Common myeloid progenitor, CD34-positive (primary cell): ENCODE data around the gene CTXN1.

Experiments
- CTCF ChIA-PET: fragments of 350-600 bp; sonication (Branson Sonifier 250); formaldehyde crosslinking; loops from one replicate; lab custom pipeline; 2021; ENCODE audit warnings: antibody characterized with exemption; lab: Charles Lee
- POLR2A ChIA-PET: fragments of 350-600 bp; sonication (Branson Sonifier 250); formaldehyde crosslinking; loops from one replicate; lab custom pipeline; 2021; ENCODE audit warnings: antibody characterized with exemption; lab: Charles Lee
- DNase-seq, 3 donors: peaks; one replicate each; pipeline versions ENCODE4 v3.0.0 to v3.0.0-alpha.2; 2013
- H3K27ac ChIP-seq, 2 experiments: 1 replicate in 1 of 2; 2 replicates in 1 of 2; pipeline ENCODE4 v1.7.0; 2013; ENCODE audit warnings: inconsistent platforms in 2 of 2, low read length in 2 of 2, mild to moderate bottlenecking in 2 of 2, low read depth in 1 of 2, moderate library complexity in 1 of 2; ENCODE audit not compliant: severe bottlenecking in 2 of 2, insufficient read depth in 1 of 2, poor library complexity in 1 of 2
- H3K27me3 ChIP-seq, 5 experiments: replicated peaks in 2 of 5; 1 replicate in 3 of 5; 2 replicates in 2 of 5; pipeline versions ENCODE4 v1.6.1 to v1.7.0; 2013; ENCODE audit warnings: low read length in 4 of 5, mild to moderate bottlenecking in 2 of 5, moderate library complexity in 2 of 5, inconsistent platforms in 1 of 5; ENCODE audit not compliant: insufficient read depth in 5 of 5, control insufficient read depth in 4 of 5
- H3K36me3 ChIP-seq, 4 experiments: 1 replicate in 2 of 4; 2 replicates in 2 of 4; pipeline versions ENCODE4 v1.6.1 to v1.7.0; 2013; ENCODE audit warnings: low read length in 3 of 4, control low read depth in 1 of 4, mild to moderate bottlenecking in 1 of 4; ENCODE audit not compliant: control insufficient read depth in 4 of 4, insufficient read depth in 4 of 4
- H3K4me1 ChIP-seq, 4 experiments: 1 replicate in 3 of 4; 2 replicates in 1 of 4; pipeline versions ENCODE4 v1.6.1 to v1.7.1; 2013; ENCODE audit warnings: low read length in 3 of 4, mild to moderate bottlenecking in 3 of 4, control low read depth in 1 of 4, inconsistent platforms in 1 of 4, moderate library complexity in 1 of 4; ENCODE audit not compliant: control insufficient read depth in 4 of 4, insufficient read depth in 4 of 4; ENCODE audit errors: control extremely low read depth in 1 of 4
- H3K4me3 ChIP-seq, 7 experiments: 1 replicate in 4 of 7; 2 replicates in 3 of 7; pipeline versions ENCODE4 v1.5.1 to v1.7.0; 2013; ENCODE audit warnings: mild to moderate bottlenecking in 7 of 7, low read length in 6 of 7, moderate library complexity in 6 of 7, inconsistent platforms in 2 of 7, low read depth in 2 of 7, control low read depth in 1 of 7; ENCODE audit not compliant: insufficient read depth in 4 of 7, control insufficient read depth in 1 of 7; ENCODE audit errors: extremely low read depth in 1 of 7
- H3K9me3 ChIP-seq, 5 experiments: 1 replicate in 4 of 5; 2 replicates in 1 of 5; pipeline versions ENCODE4 v1.6.1 to v1.7.1; 2013; ENCODE audit warnings: low read length in 4 of 5, mild to moderate bottlenecking in 2 of 5, inconsistent platforms in 1 of 5, low read depth in 1 of 5, moderate library complexity in 1 of 5; ENCODE audit not compliant: control insufficient read depth in 4 of 5, insufficient read depth in 2 of 5; ENCODE audit errors: control extremely low read depth in 1 of 5
- WGBS: methylation state at CpG from one replicate; pipeline ENCODE4 v1.1.5; 2013; ENCODE audit not compliant: insufficient coverage; 5-methylcytosine and 5-hydroxymethylcytosine counted together

CTXN1 gene

GRCh38 chr19:7944177-7944761 is 18.3 kb upstream of the CTXN1 start:
- peak overlapping the region; percentile 48 to 96 (median 81) for H3K4me3 ChIP-seq
- WGBS = 34% methylated on average over 16 of the region's 18 CpGs
- peaks cover 4 to 24% (median 12%) of the 10 kb centered on the region in 4 experiments for H3K36me3 ChIP-seq
- H3K27ac ChIP-seq = peak overlapping the region; percentile 54 to 98
- no peaks in the 10 kb centered on the region for H3K27me3 ChIP-seq
- ChIA-PET CTCF (interaction anchor here (0.8 to 4.3 kb wide), 27 partner anchors 9 to 307 kb away, joined by 3 to 24 read pairs (median 5); partner anchors contain the start of genes CTXN1 and ELAVL1), POLR2A (interaction anchor here (0.6 to 1.9 kb wide), 9 partner anchors 15 to 206 kb away, joined by 3 to 12 read pairs (median 5); partner anchors contain the start of genes ELAVL1 and SNAPC2)
- H3K9me3 ChIP-seq = no peaks in the 10 kb centered on the region
- H3K4me1 ChIP-seq = peaks cover 4 to 24% (median 18%) of the 10 kb centered on the region in 4 experiments
- peak; percentile 87 to 95 (median 93) for DNase-seq

GRCh38 chr19:7943444-7944176 is 17.7 kb upstream of the CTXN1 start, which contains the start of gene TIMM44:
TSS of gene TIMM44 (minus strand) at chr19:7943666. CDS start at chr19:7943651, 15 bp downstream.
- peak; percentile 99 to 100 (median 100) for DNase-seq
- peaks cover 4 to 24% (median 18%) of the 10 kb centered on the region in 4 experiments for H3K4me1 ChIP-seq
- 0% methylated on average over 48 of the region's 56 CpGs for WGBS
- no peaks in the 10 kb centered on the region for H3K9me3 ChIP-seq
- CTCF ChIA-PET = interaction anchor here (0.8 to 4.3 kb wide), 22 partner anchors 8 to 308 kb away, joined by 3 to 24 read pairs (median 6); partner anchors contain the start of genes CTXN1 and ELAVL1
- POLR2A ChIA-PET = interaction anchor here (0.6 to 1.9 kb wide), 10 partner anchors 15 to 206 kb away, joined by 3 to 12 read pairs (median 5); partner anchors contain the start of gene SNAPC2
- H3K27me3 ChIP-seq = no peaks in the 10 kb centered on the region
- H3K27ac ChIP-seq = peak within 1 kb of the TSS; percentile 89 to 98
- peaks cover 6 to 28% (median 17%) of the 10 kb centered on the region in 4 experiments for H3K36me3 ChIP-seq
- peak within 1 kb of the TSS; percentile 82 to 98 (median 93) for H3K4me3 ChIP-seq

- H3K9me3 ChIP-seq = no peaks in the 10 kb centered on the region
- peak overlapping the region; percentile 89 to 98 for H3K27ac ChIP-seq
- H3K4me1 ChIP-seq = peaks cover 4 to 24% (median 18%) of the 10 kb centered on the region in 4 experiments
- POLR2A ChIA-PET = interaction anchor here (0.6 to 1.9 kb wide), 5 partner anchors 14 to 59 kb away, joined by 3 to 12 read pairs (median 6); partner anchors contain the start of gene SNAPC2
- peak overlapping the region; percentile 82 to 98 (median 93) for H3K4me3 ChIP-seq
- DNase-seq = no peak
- peaks cover 6 to 31% (median 19%) of the 10 kb centered on the region in 4 experiments for H3K36me3 ChIP-seq
- H3K27me3 ChIP-seq = no peaks in the 10 kb centered on the region
- CTCF ChIA-PET = interaction anchor here (0.8 to 4.3 kb wide), 13 partner anchors 8 to 309 kb away, joined by 3 to 24 read pairs (median 7); partner anchors contain the start of genes CTXN1 and ELAVL1
- WGBS = 4% methylated on average over 31 of the region's 33 CpGs
Observed at GRCh38 chr19:7942981-7943443, 17.1 kb upstream of the CTXN1 start.

- H3K4me3 ChIP-seq = peak overlapping the region in 3 of 7 experiments; percentile 32 to 96 (median 88)
- ChIA-PET CTCF (interaction anchor here (0.7 to 4.3 kb wide), 5 partner anchors 9 to 261 kb away, joined by 3 to 24 read pairs (median 3); partner anchors contain the start of genes ELAVL1 and TRAPPC5), POLR2A (interaction anchor here (0.6 kb wide), 1 partner anchor 172 kb away, joined by 3 read pairs; no protein-coding TSS in a partner anchor)
- H3K27ac ChIP-seq = peak overlapping the region in 1 of 2 experiments; percentile 98
- H3K4me1 ChIP-seq = peaks cover 4 to 24% (median 18%) of the 10 kb centered on the region in 4 experiments
- no peaks in the 10 kb centered on the region for H3K9me3 ChIP-seq
- no peaks in the 10 kb centered on the region for H3K27me3 ChIP-seq
- DNase-seq = no peak
- 96% methylated on average over 18 of the region's 19 CpGs for WGBS
- peaks cover 9 to 39% (median 26%) of the 10 kb centered on the region in 4 experiments for H3K36me3 ChIP-seq
Observed at GRCh38 chr19:7941895-7942596, 16.1 kb upstream of the CTXN1 start.

- H3K9me3 ChIP-seq = no peaks in the 10 kb centered on the region
- H3K36me3 ChIP-seq = peaks cover 12 to 46% (median 31%) of the 10 kb centered on the region in 4 experiments
- no peak overlapping the region for H3K4me3 ChIP-seq
- CTCF ChIA-PET = interaction anchor here (1.0 to 3.2 kb wide), 4 partner anchors 10 to 88 kb away, joined by 3 to 20 read pairs (median 4); no protein-coding TSS in a partner anchor
- peaks cover 4 to 24% (median 18%) of the 10 kb centered on the region in 4 experiments for H3K4me1 ChIP-seq
- POLR2A ChIA-PET = no interaction called here
- no peaks in the 10 kb centered on the region for H3K27me3 ChIP-seq
- DNase-seq = no peak
- WGBS = 95% methylated on average over 5 of the region's 13 CpGs
- no peak overlapping the region for H3K27ac ChIP-seq
Observed at GRCh38 chr19:7940841-7941240, 14.9 kb upstream of the CTXN1 start.

GRCh38 chr19:7934766-7935165 is 8.8 kb upstream of the CTXN1 start:
- DNase-seq = no peak
- POLR2A ChIA-PET = interaction anchor here (0.6 kb wide), 1 partner anchor 14 kb away, joined by 3 read pairs; no protein-coding TSS in a partner anchor
- CTCF ChIA-PET = interaction anchor here (0.7 kb wide), 1 partner anchor 9 kb away, joined by 3 read pairs; the partner anchor contains the start of gene TIMM44
- no peaks in the 10 kb centered on the region for H3K9me3 ChIP-seq
- H3K4me3 ChIP-seq = no peak overlapping the region
- H3K36me3 ChIP-seq = peaks cover 17 to 78% (median 61%) of the 10 kb centered on the region in 4 experiments
- no peak overlapping the region for H3K27ac ChIP-seq
- no peaks in the 10 kb centered on the region for H3K27me3 ChIP-seq
- H3K4me1 ChIP-seq = peaks cover 0 to 3% (median 0%) of the 10 kb centered on the region in 4 experiments
- 97% methylated on average over 21 of the region's 21 CpGs for WGBS
